Measurements from ENCODE around the gene EIF4G1.

Gene EIF4G1

DNA sequence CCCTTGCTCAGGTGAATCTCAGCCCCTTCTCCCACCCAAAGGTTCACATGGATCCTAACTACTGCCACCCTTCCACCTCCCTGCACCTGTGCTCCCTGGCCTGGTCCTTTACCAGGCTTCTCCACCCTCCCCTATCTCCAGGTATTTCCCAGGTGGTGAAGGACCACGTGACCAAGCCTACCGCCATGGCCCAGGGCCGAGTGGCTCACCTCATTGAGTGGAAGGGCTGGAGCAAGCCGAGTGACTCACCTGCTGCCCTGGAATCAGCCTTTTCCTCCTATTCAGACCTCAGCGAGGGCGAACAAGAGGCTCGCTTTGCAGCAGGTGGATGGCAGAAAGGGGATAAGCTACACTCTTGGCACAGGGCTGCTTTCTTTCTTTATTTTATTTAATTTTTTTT lies 27.5 kb downstream of the EIF4G1 start:
- TF ChIP-seq EZH2 (IDR thresholded peaks at IDR 0.05; ENCODE audit: borderline replicate concordance, low read length), result no peak
- TF ChIP-seq, protein P1, sequence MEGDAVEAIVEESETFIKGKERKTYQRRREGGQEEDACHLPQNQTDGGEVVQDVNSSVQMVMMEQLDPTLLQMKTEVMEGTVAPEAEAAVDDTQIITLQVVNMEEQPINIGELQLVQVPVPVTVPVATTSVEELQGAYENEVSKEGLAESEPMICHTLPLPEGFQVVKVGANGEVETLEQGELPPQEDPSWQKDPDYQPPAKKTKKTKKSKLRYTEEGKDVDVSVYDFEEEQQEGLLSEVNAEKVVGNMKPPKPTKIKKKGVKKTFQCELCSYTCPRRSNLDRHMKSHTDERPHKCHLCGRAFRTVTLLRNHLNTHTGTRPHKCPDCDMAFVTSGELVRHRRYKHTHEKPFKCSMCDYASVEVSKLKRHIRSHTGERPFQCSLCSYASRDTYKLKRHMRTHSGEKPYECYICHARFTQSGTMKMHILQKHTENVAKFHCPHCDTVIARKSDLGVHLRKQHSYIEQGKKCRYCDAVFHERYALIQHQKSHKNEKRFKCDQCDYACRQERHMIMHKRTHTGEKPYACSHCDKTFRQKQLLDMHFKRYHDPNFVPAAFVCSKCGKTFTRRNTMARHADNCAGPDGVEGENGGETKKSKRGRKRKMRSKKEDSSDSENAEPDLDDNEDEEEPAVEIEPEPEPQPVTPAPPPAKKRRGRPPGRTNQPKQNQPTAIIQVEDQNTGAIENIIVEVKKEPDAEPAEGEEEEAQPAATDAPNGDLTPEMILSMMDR (IDR thresholded peaks at IDR 0.05; ENCODE audit: low read length), result no peak
- Histone ChIP-seq H4K20me1 (ENCODE audit: insufficient read depth, low read length) (no peaks in the 10 kb centered on the region), H3K4me2 (ENCODE audit: low read length) (no peak overlapping the region), H3K4me1 (ENCODE audit: insufficient read depth, low read length, severe bottlenecking) (no peaks in the 10 kb centered on the region), H2AFZ (ENCODE audit: low read length) (no peak overlapping the region), H3K9me3 (ENCODE audit: low read length) (no peaks in the 10 kb centered on the region), H3K27me3 (ENCODE audit: insufficient read depth, low read length) (no peaks in the 10 kb centered on the region; the same call in 1 of the 2 replicates), H3K9me2 (ENCODE audit: low read depth, low read length) (no peaks in the 10 kb centered on the region), H3K4me3 (ENCODE audit: low read depth, low read length, poor library complexity, severe bottlenecking) (no peak overlapping the region), H3K9ac (ENCODE audit: low read length) (no peak overlapping the region), H3K27ac (ENCODE audit: low read depth, low read length, poor library complexity, severe bottlenecking) (no peak overlapping the region), H3K36me3 (ENCODE audit: insufficient read depth, low read length) (no peaks in the 10 kb centered on the region; the same call in 1 of the 2 replicates), H3F3A (ENCODE audit: insufficient read depth, low read length) (no peaks in the 10 kb centered on the region), H3K79me2 (ENCODE audit: insufficient read depth, low read length) (no peaks in the 10 kb centered on the region)

DNA sequence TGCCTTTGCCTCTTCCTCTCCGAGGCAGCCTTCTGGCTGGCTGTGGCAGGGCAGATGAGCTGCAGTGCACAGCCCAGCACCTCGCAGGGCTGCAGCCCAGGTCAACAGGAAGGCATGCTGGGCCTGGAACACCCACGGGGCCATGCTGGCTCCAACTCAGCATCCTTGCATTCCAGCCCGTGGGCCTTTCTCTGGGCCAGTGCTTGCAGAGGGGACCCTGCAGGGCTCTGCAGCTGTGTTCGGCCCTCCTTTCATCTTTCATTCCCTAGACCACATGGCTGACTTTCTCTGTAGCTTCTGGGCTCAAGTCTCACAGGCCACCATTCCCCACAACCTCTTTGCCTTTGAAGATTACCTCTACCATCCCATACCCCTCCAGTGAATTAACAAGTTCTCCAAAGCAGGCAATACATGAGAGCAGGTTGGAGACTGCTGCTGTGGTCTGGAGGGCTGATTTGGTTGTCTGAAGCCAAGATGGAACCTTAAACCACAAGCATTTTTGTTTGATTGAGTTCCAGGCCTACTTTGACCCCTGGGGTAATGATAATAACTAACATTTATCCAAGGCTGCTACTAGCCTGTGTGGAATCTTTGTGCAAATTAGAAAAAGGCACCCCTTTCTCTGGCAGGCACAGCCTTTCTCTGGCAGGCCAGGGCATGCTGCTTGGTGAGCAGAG lies 28.9 kb downstream of the EIF4G1 start:
- no peaks in the 10 kb centered on the region for H3K79me2 ChIP-seq (ENCODE audit: insufficient read depth, low read length)
- H3K9ac ChIP-seq (ENCODE audit: low read length), result no peak overlapping the region
- H2AFZ ChIP-seq (ENCODE audit: low read length), result no peak overlapping the region
- no peaks in the 10 kb centered on the region for H3K9me3 ChIP-seq (ENCODE audit: low read length)
- no peaks in the 10 kb centered on the region for H3K4me1 ChIP-seq (ENCODE audit: insufficient read depth, low read length, severe bottlenecking)
- TF ChIP-seq EZH2 (IDR thresholded peaks at IDR 0.05; ENCODE audit: borderline replicate concordance, low read length), result no peak
- TF ChIP-seq, protein P1 (IDR thresholded peaks at IDR 0.05; ENCODE audit: low read length), result no peak
- no peaks in the 10 kb centered on the region for H3K9me2 ChIP-seq (ENCODE audit: low read depth, low read length)
- H3K4me2 ChIP-seq (ENCODE audit: low read length), result no peak overlapping the region
- no peaks in the 10 kb centered on the region; the same call in 1 of the 2 replicates for H3K27me3 ChIP-seq (ENCODE audit: insufficient read depth, low read length)
- no peaks in the 10 kb centered on the region for H3K36me3 ChIP-seq (ENCODE audit: insufficient read depth, low read length)
- H4K20me1 ChIP-seq (ENCODE audit: insufficient read depth, low read length), result no peaks in the 10 kb centered on the region
- no peaks in the 10 kb centered on the region for H3F3A ChIP-seq (ENCODE audit: insufficient read depth, low read length)
- no peak overlapping the region for H3K4me3 ChIP-seq (ENCODE audit: low read depth, low read length, poor library complexity, severe bottlenecking)
- no peak overlapping the region for H3K27ac ChIP-seq (ENCODE audit: low read depth, low read length, poor library complexity, severe bottlenecking)

DNA sequence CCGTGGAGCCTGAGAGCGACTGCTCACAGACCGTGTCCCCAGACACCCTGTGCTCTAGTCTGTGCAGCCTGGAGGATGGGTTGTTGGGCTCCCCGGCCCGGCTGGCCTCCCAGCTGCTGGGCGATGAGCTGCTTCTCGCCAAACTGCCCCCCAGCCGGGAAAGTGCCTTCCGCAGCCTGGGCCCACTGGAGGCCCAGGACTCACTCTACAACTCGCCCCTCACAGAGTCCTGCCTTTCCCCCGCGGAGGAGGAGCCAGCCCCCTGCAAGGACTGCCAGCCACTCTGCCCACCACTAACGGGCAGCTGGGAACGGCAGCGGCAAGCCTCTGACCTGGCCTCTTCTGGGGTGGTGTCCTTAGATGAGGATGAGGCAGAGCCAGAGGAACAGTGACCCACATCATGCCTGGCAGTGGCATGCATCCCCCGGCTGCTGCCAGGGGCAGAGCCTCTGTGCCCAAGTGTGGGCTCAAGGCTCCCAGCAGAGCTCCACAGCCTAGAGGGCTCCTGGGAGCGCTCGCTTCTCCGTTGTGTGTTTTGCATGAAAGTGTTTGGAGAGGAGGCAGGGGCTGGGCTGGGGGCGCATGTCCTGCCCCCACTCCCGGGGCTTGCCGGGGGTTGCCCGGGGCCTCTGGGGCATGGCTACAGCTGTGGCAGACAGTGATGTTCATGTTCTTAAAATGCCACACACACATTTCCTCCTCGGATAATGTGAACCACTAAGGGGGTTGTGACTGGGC lies 30.3 kb downstream of the EIF4G1 start:
- H3K36me3 ChIP-seq (ENCODE audit: insufficient read depth, low read length), result no peaks in the 10 kb centered on the region

More for the DNA sequence above, 30.3 kb downstream of the EIF4G1 start:
- no peak for TF ChIP-seq EZH2 (IDR thresholded peaks at IDR 0.05; ENCODE audit: borderline replicate concordance, low read length)
- TF ChIP-seq, protein P1 (IDR thresholded peaks at IDR 0.05; ENCODE audit: low read length), result no peak
- no peak overlapping the region for H3K27ac ChIP-seq (ENCODE audit: low read depth, low read length, poor library complexity, severe bottlenecking)
- H3K4me1 ChIP-seq (ENCODE audit: insufficient read depth, low read length, severe bottlenecking), result no peaks in the 10 kb centered on the region
- H3F3A ChIP-seq (ENCODE audit: insufficient read depth, low read length), result no peaks in the 10 kb centered on the region
- H3K4me3 ChIP-seq (ENCODE audit: low read depth, low read length, poor library complexity, severe bottlenecking), result no peak overlapping the region
- H3K9me2 ChIP-seq (ENCODE audit: low read depth, low read length), result no peaks in the 10 kb centered on the region
- H3K9ac ChIP-seq (ENCODE audit: low read length), result no peak overlapping the region
- H3K79me2 ChIP-seq (ENCODE audit: insufficient read depth, low read length), result no peaks in the 10 kb centered on the region
- H2AFZ ChIP-seq (ENCODE audit: low read length), result no peak overlapping the region
- no peaks in the 10 kb centered on the region for H4K20me1 ChIP-seq (ENCODE audit: insufficient read depth, low read length)
- H3K4me2 ChIP-seq (ENCODE audit: low read length), result no peak overlapping the region
- H3K27me3 ChIP-seq (ENCODE audit: insufficient read depth, low read length), result no peaks in the 10 kb centered on the region; the same call in 1 of the 2 replicates
- no peaks in the 10 kb centered on the region for H3K9me3 ChIP-seq (ENCODE audit: low read length)

All from OCI-LY1 (cell line).